Left lung (tissue), 10 donors: ENCODE measurements around the gene KCNK13. TPM values are rescaled to one million over a fixed set of nuclear protein-coding genes. Genes with fewer than 3 reads are reported as not detected.

Source experiments
- ATAC-seq: fragments of 200-7000 bp; cut with Tn5 transposase; one replicate; pipeline ENCODE4 v1.9.1; 2020; ENCODE audit warnings: moderate library complexity
- DNase-seq, 4 donors: peaks; one replicate each; pipeline ENCODE4 v3.0.0-alpha.2; 2013 to 2020
- H3K27ac ChIP-seq, 2 donors: fragments of 200-600 bp; sonication (generic) in 1 of 2; one replicate each; pipeline versions ENCODE4 v1.5.0 to v1.8.0; 2020 to 2021
- H3K27me3 ChIP-seq, 2 donors: fragments of 200-600 bp; sonication (generic) in 1 of 2; one replicate each; pipeline versions ENCODE4 v1.5.0 to v1.8.0; 2020 to 2021
- H3K36me3 ChIP-seq, 2 donors: fragments of 200-600 bp; sonication (generic) in 1 of 2; one replicate each; pipeline versions ENCODE4 v1.5.0 to v1.8.0; 2020 to 2021
- H3K4me1 ChIP-seq, 2 donors: fragments of 200-600 bp; one replicate each; pipeline ENCODE4 v1.8.0; 2021
- H3K4me3 ChIP-seq, 2 donors: fragments of 200-600 bp; sonication (generic) in 1 of 2; one replicate each; pipeline versions ENCODE4 v1.5.0 to v1.8.0; 2020 to 2021; ENCODE audit warnings: mild to moderate bottlenecking in 1 of 2
- H3K9me3 ChIP-seq, 2 donors: fragments of 200-600 bp; sonication (generic) in 1 of 2; one replicate each; pipeline versions ENCODE4 v1.5.0 to v1.8.0; 2020 to 2021
- CTCF ChIP-seq, 2 donors: fragments of 200-600 bp; sonication (generic) in 1 of 2; IDR thresholded peaks; one replicate each; pipeline versions ENCODE4 v1.5.0 to v1.8.0; 2021; ENCODE audit warnings: antibody characterized with exemption in 2 of 2
- intact Hi-C, 2 donors: fragments of 100-400 bp; cut with DNase I; formaldehyde crosslinking; loops; one replicate each; pipeline versions ENCODE4 v1.11.2 to v1.14.2; 2022
- polyA plus RNA-seq, 6 donors: library from polyadenylated mRNA; unstranded; fragments of 120-200 nt; gene quantifications; one replicate each; pipeline ENCODE4 v1.2.1, GENCODE V29; 2013; ENCODE audit not compliant: insufficient read length in 6 of 6
- total RNA-seq, 2 donors: library from RNA; stranded (reverse); fragmentation: NEBNext Ultra II Directional; extraction: Animal tissue kit (Norgen Biotek cat#: 25700); gene quantifications; one replicate each; pipeline ENCODE4 v1.2.1, GENCODE V29; 2021
- donor health status: DM: no; HTN: yes; CAD: no.
- donor health status: DM: no; HTN: no; CAD: no.

Gene KCNK13
- total and polyA plus RNA-seq, 8 donors, result 0.15 to 2.8 (median 0.23) TPM

GRCh38 chr14:90107789-90108188, 46.0 kb downstream of the KCNK13 start:
- no peak overlapping the region for H3K4me3 ChIP-seq
- H3K36me3 ChIP-seq, result no peaks in the 10 kb centered on the region
- intact Hi-C loops, result no loop called here
- ATAC-seq (no peak), DNase-seq (no peak)
- no peak overlapping the region for H3K27ac ChIP-seq
- H3K9me3 ChIP-seq, result no peaks in the 10 kb centered on the region
- peaks cover 0 to 25% of the 10 kb centered on the region in 2 donors for H3K27me3 ChIP-seq
- no peaks in the 10 kb centered on the region for H3K4me1 ChIP-seq
- no peak for TF ChIP-seq CTCF (IDR thresholded peaks at IDR 0.05)

GRCh38 chr14:90109858-90110257, 48.1 kb downstream of the KCNK13 start:
- Histone ChIP-seq H3K9me3 (no peaks in the 10 kb centered on the region), H3K36me3 (no peaks in the 10 kb centered on the region), H3K27ac (no peak overlapping the region), H3K27me3 (peaks cover 0 to 35% of the 10 kb centered on the region in 2 donors), H3K4me3 (no peak overlapping the region), H3K4me1 (no peaks in the 10 kb centered on the region)
- TF ChIP-seq CTCF (IDR thresholded peaks at IDR 0.05), result no peak
- DNase-seq (no peak), ATAC-seq (no peak)
- intact Hi-C loops, result no loop called here

GRCh38 chr14:90111895-90112534, 50.2 kb downstream of the KCNK13 start:
- H3K4me3 ChIP-seq, result no peak overlapping the region
- intact Hi-C loops, result no loop called here
- no peaks in the 10 kb centered on the region for H3K4me1 ChIP-seq
- DNase-seq, result no peak
- H3K9me3 ChIP-seq, result no peaks in the 10 kb centered on the region
- no peak for ATAC-seq
- H3K36me3 ChIP-seq, result no peaks in the 10 kb centered on the region
- H3K27ac ChIP-seq, result no peak overlapping the region
- TF ChIP-seq CTCF (IDR thresholded peaks at IDR 0.05), result no peak
- peaks cover 0 to 40% of the 10 kb centered on the region in 2 donors for H3K27me3 ChIP-seq

GRCh38 chr14:90114554-90114953, 52.8 kb downstream of the KCNK13 start:
- Histone ChIP-seq H3K4me1 (no peaks in the 10 kb centered on the region), H3K27ac (no peak overlapping the region), H3K4me3 (no peak overlapping the region), H3K9me3 (no peaks in the 10 kb centered on the region), H3K27me3 (peaks cover 0 to 45% of the 10 kb centered on the region in 2 donors), H3K36me3 (no peaks in the 10 kb centered on the region)
- DNase-seq, result no peak
- intact Hi-C loops, result no loop called here
- ATAC-seq, result no peak
- no peak for TF ChIP-seq CTCF (IDR thresholded peaks at IDR 0.05)

GRCh38 chr14:90115780-90116179, 54.0 kb downstream of the KCNK13 start:
- no peak overlapping the region for H3K4me3 ChIP-seq
- peaks cover 0 to 39% of the 10 kb centered on the region in 2 donors for H3K27me3 ChIP-seq
- H3K27ac ChIP-seq, result no peak overlapping the region
- no peak for TF ChIP-seq CTCF (IDR thresholded peaks at IDR 0.05)
- ATAC-seq (no peak), DNase-seq (no peak)
- intact Hi-C loops, result no loop called here
- H3K9me3 ChIP-seq, result peaks cover 0 to 4% of the 10 kb centered on the region in 2 donors
- no peaks in the 10 kb centered on the region for H3K4me1 ChIP-seq
- H3K36me3 ChIP-seq, result no peaks in the 10 kb centered on the region
